Esophagus squamous epithelium (tissue), 5 donors: ENCODE results near the gene NHS. TPM values are rescaled to one million over a fixed set of nuclear protein-coding genes. Genes with fewer than 3 reads are reported as not detected.

Experiments used
- DNase-seq: peaks from one replicate; lab custom pipeline; 2025; lab: John Stamatoyannopoulos, UW
- H3K27ac ChIP-seq, 4 donors: fragments of 200-600 bp; sonication (generic); one replicate each; pipeline ENCODE4 v1.5.1; 2016 to 2019; ENCODE audit warnings: mild to moderate bottlenecking in 1 of 4
- H3K27me3 ChIP-seq, 4 donors: fragments of 200-600 bp; sonication (generic); 1 replicate in 3 of 4; 2 replicates in 1 of 4; pipeline versions ENCODE4 v1.5.1 to v1.6.0; 2017 to 2021; ENCODE audit warnings: antibody characterized with exemption in 1 of 4
- H3K36me3 ChIP-seq, 3 donors: fragments of 200-600 bp; sonication (generic); one replicate each; pipeline ENCODE4 v1.5.1; 2016 to 2019
- H3K4me1 ChIP-seq, 3 donors: fragments of 200-600 bp; sonication (generic); one replicate each; pipeline ENCODE4 v1.5.1; 2017 to 2019
- H3K4me3 ChIP-seq, 4 donors: fragments of 200-600 bp; sonication (generic); 1 replicate in 3 of 4; 2 replicates in 1 of 4; pipeline ENCODE4 v1.5.1; 2016 to 2019; ENCODE audit warnings: mild to moderate bottlenecking in 2 of 4, moderate library complexity in 1 of 4
- H3K9me3 ChIP-seq, 3 donors: fragments of 200-600 bp; sonication (generic); one replicate each; pipeline ENCODE4 v1.5.1; 2016 to 2019
- POLR2A ChIP-seq, 4 donors: fragments of 450-650 bp; IDR thresholded peaks; one replicate each; pipeline ENCODE4 v1.6.1; 2017; ENCODE audit warnings: antibody characterized with exemption in 4 of 4, mild to moderate bottlenecking in 4 of 4, moderate library complexity in 3 of 4
- WGBS, 2 donors: methylation state at CpG; one replicate each; pipeline ENCODE4 v1.1.5; 2018; 5-methylcytosine and 5-hydroxymethylcytosine counted together
- intact Hi-C: fragments of 100-400 bp; cut with DNase I; formaldehyde crosslinking; loops from one replicate; pipeline ENCODE4 v1.15.0; 2022
- total RNA-seq, 4 donors: library from RNA; depleted of rRNA; stranded (reverse); fragments of >200 nt; gene quantifications; one replicate each; pipeline ENCODE4 v1.1.0, GENCODE V29; 2016
- TF ChIP-seq, protein P1 (sequence below), 6 experiments: fragments of 450-650 bp in 4 of 6; fragments of 200-600 bp in 2 of 6; sonication (generic) in 2 of 6; IDR thresholded peaks; one replicate each; pipeline ENCODE4 v1.5.1; 2016 to 2019; ENCODE audit warnings: antibody characterized with exemption in 6 of 6, mild to moderate bottlenecking in 4 of 6, moderate library complexity in 4 of 6
- donor health status: DM: yes; HTN: yes; CAD: no.

NHS gene
- total RNA-seq, 4 donors from 2014 or later, result 1.2 to 3.4 (median 2.6) TPM

DNA sequence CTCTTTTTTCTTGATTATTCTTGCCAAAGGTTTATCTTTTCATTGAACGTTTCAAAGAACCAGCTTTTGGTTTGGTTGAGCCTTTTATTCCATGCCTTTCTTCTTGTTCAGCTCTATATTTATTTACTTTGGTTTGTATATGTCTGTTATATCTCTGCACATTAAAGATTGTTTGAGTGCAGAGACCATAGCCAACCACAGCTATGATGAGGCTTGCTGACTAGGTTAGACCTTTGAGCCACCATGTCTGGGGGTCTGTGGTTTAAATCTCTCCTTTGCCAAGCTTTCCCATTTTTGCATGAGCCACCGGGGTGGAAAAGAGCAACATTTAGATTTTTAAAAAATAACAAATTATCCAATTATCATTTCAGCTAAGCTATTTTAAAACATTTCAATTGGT is 96.1 kb downstream of the NHS start:
- WGBS, 2 donors, result 54 to 62% methylated on average over 2 of the region's 2 CpGs
- H3K4me1 ChIP-seq, result no peaks in the 10 kb centered on the region
- no peak overlapping the region for H3K4me3 ChIP-seq
- TF ChIP-seq POLR2A (IDR thresholded peaks at IDR 0.05), result no peak
- TF ChIP-seq, protein P1, sequence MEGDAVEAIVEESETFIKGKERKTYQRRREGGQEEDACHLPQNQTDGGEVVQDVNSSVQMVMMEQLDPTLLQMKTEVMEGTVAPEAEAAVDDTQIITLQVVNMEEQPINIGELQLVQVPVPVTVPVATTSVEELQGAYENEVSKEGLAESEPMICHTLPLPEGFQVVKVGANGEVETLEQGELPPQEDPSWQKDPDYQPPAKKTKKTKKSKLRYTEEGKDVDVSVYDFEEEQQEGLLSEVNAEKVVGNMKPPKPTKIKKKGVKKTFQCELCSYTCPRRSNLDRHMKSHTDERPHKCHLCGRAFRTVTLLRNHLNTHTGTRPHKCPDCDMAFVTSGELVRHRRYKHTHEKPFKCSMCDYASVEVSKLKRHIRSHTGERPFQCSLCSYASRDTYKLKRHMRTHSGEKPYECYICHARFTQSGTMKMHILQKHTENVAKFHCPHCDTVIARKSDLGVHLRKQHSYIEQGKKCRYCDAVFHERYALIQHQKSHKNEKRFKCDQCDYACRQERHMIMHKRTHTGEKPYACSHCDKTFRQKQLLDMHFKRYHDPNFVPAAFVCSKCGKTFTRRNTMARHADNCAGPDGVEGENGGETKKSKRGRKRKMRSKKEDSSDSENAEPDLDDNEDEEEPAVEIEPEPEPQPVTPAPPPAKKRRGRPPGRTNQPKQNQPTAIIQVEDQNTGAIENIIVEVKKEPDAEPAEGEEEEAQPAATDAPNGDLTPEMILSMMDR (IDR thresholded peaks at IDR 0.05), result no peak
- no peaks in the 10 kb centered on the region for H3K36me3 ChIP-seq
- H3K9me3 ChIP-seq, result no peaks in the 10 kb centered on the region
- intact Hi-C loops, result no loop called here
- H3K27me3 ChIP-seq, result no peaks in the 10 kb centered on the region
- DNase-seq, result no peak
- H3K27ac ChIP-seq, result no peak overlapping the region

GRCh38 chrX:17471861-17472260 is 96.9 kb downstream of the NHS start:
- H3K36me3 ChIP-seq, result no peaks in the 10 kb centered on the region
- no peaks in the 10 kb centered on the region for H3K27me3 ChIP-seq
- TF ChIP-seq POLR2A (IDR thresholded peaks at IDR 0.05), result no peak
- TF ChIP-seq, protein P1 (IDR thresholded peaks at IDR 0.05), result no peak
- intact Hi-C loops, result no loop called here
- 81 to 92% methylated on average over 3 of the region's 3 CpGs for WGBS, 2 donors
- no peak for DNase-seq
- no peak overlapping the region for H3K4me3 ChIP-seq
- H3K27ac ChIP-seq, result no peak overlapping the region
- H3K4me1 ChIP-seq, result no peaks in the 10 kb centered on the region
- H3K9me3 ChIP-seq, result no peaks in the 10 kb centered on the region

DNA sequence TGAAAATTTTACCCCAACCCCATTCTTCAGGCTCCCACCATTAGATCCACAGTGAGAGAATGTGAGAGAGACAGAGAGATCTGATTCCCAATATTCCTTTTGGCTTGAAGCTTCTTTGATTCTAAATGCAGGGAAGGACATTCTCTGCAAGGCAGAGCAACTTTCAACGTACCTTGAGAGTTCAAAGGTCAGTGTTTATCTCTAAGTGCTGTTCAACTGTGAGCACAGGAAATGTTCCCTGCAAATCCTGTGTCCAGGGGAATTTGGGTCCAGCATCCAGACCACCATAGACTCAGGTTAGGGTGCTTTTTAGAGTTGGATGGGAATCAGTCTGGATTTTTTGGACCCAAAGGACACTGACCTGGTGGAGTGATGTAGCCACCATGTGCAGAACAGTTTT is 97.4 kb downstream of the NHS start:
- 38 to 43% methylated on average over 1 of the region's 1 CpG for WGBS, 2 donors
- H3K9me3 ChIP-seq, result no peaks in the 10 kb centered on the region
- TF ChIP-seq, protein P1 (IDR thresholded peaks at IDR 0.05), result no peak
- TF ChIP-seq POLR2A (IDR thresholded peaks at IDR 0.05), result no peak
- H3K36me3 ChIP-seq, result no peaks in the 10 kb centered on the region
- H3K4me3 ChIP-seq, result no peak overlapping the region
- H3K27me3 ChIP-seq, result no peaks in the 10 kb centered on the region
- DNase-seq, result no peak
- no peak overlapping the region for H3K27ac ChIP-seq
- H3K4me1 ChIP-seq, result no peaks in the 10 kb centered on the region
- intact Hi-C loops, result no loop called here

- Histone ChIP-seq H3K36me3 (no peaks in the 10 kb centered on the region), H3K4me3 (no peak overlapping the region), H3K27ac (no peak overlapping the region), H3K4me1 (no peaks in the 10 kb centered on the region), H3K9me3 (no peaks in the 10 kb centered on the region), H3K27me3 (no peaks in the 10 kb centered on the region)
- no peak for DNase-seq
- intact Hi-C loops, result no loop called here
- WGBS, 2 donors, result 53 to 65% methylated on average over 2 of the region's 2 CpGs
- TF ChIP-seq, protein P1 (IDR thresholded peaks at IDR 0.05), result no peak
- no peak for TF ChIP-seq POLR2A (IDR thresholded peaks at IDR 0.05)
Measured at GRCh38 chrX:17473021-17473420, 98.0 kb downstream of the NHS start.

- Histone ChIP-seq H3K36me3 (no peaks in the 10 kb centered on the region), H3K27ac (no peak overlapping the region), H3K4me1 (no peaks in the 10 kb centered on the region), H3K4me3 (no peak overlapping the region), H3K27me3 (no peaks in the 10 kb centered on the region), H3K9me3 (no peaks in the 10 kb centered on the region)
- WGBS, 2 donors, result 48 to 65% methylated on average over 2 of the region's 2 CpGs
- TF ChIP-seq POLR2A (IDR thresholded peaks at IDR 0.05), result no peak
- TF ChIP-seq, protein P1 (IDR thresholded peaks at IDR 0.05), result no peak
- DNase-seq, result no peak
- intact Hi-C loops, result no loop called here
Measured at GRCh38 chrX:17474892-17475291, 99.9 kb downstream of the NHS start.
